ENCODE data around the gene ALOX12B.
"Not testable (repeated sequence)": the region's sequence is repeated elsewhere in the genome, so short reads cannot be mapped to it uniquely, and the experiment has no call there.

The ALOX12B gene

GRCh38 chr17:8106980-8107379, 19.5 kb upstream of the ALOX12B start:
- not testable (repeated sequence) for H3K23ac ChIP-seq (ENCODE audit: low read length); H3K79me2 ChIP-seq (ENCODE audit: control insufficient read depth, insufficient read depth, low read length, poor library complexity); H2AFZ ChIP-seq (ENCODE audit: insufficient read depth, low read length, poor library complexity); H3K27ac ChIP-seq (ENCODE audit: low read depth, low read length); H4K8ac ChIP-seq (ENCODE audit: low read depth, low read length); H2AK5ac ChIP-seq (ENCODE audit: low read length); H2BK120ac ChIP-seq (ENCODE audit: insufficient read depth, low read length, poor library complexity); H3K18ac ChIP-seq (ENCODE audit: low read length); H4K12ac ChIP-seq (ENCODE audit: low read depth, low read length); H3K4me2 ChIP-seq (ENCODE audit: low read length); H3K4ac ChIP-seq (ENCODE audit: low read depth, low read length); H3K4me1 ChIP-seq (ENCODE audit: control insufficient read depth in 1 of 2, insufficient read depth in 2 of 2, low read length in 2 of 2); H3K9ac ChIP-seq (ENCODE audit: low read length); H3K27me3 ChIP-seq (ENCODE audit: insufficient read depth, low read length); H3K9me3 ChIP-seq (ENCODE audit: insufficient read depth, low read depth, low read length); DNase-seq; H3K36me3 ChIP-seq (ENCODE audit: control insufficient read depth in 1 of 2, insufficient read depth in 2 of 2, low read length in 2 of 2); H3K4me3 ChIP-seq (ENCODE audit: low read depth, low read length); H2BK5ac ChIP-seq (ENCODE audit: low read depth, low read length, poor library complexity); H2BK12ac ChIP-seq (ENCODE audit: low read length); H4K91ac ChIP-seq (ENCODE audit: low read depth, low read length); H3K79me1 ChIP-seq (ENCODE audit: low read length); H3K14ac ChIP-seq (ENCODE audit: low read length)
- WGBS (ENCODE audit: extremely low coverage, insufficient coverage, insufficient read length): no CpG with 5 or more reads among the region's 4 CpGs

- Histone ChIP-seq H4K12ac (ENCODE audit: low read depth, low read length) (no peak overlapping the region), H4K8ac (ENCODE audit: low read depth, low read length) (no peak overlapping the region), H2BK120ac (ENCODE audit: insufficient read depth, low read length, poor library complexity) (no peak overlapping the region), H3K27me3 (ENCODE audit: insufficient read depth, low read length) (peaks cover 3% of the 10 kb centered on the region), H2BK5ac (ENCODE audit: low read depth, low read length, poor library complexity) (no peak overlapping the region), H3K9me3 (ENCODE audit: insufficient read depth, low read depth, low read length) (no peaks in the 10 kb centered on the region), H3K18ac (ENCODE audit: low read length) (no peak overlapping the region), H2AFZ (ENCODE audit: insufficient read depth, low read length, poor library complexity) (no peak overlapping the region), H2AK5ac (ENCODE audit: low read length) (no peak overlapping the region), H3K14ac (ENCODE audit: low read length) (no peak overlapping the region), H3K27ac (ENCODE audit: low read depth, low read length) (no peak overlapping the region), H3K4ac (ENCODE audit: low read depth, low read length) (no peak overlapping the region), H3K4me2 (ENCODE audit: low read length) (no peak overlapping the region), H3K79me1 (ENCODE audit: low read length) (no peaks in the 10 kb centered on the region), H3K79me2 (ENCODE audit: control insufficient read depth, insufficient read depth, low read length, poor library complexity) (no peaks in the 10 kb centered on the region), H4K91ac (ENCODE audit: low read depth, low read length) (no peak overlapping the region), H3K36me3 (ENCODE audit: control insufficient read depth in 1 of 2, insufficient read depth in 2 of 2, low read length in 2 of 2) (no peaks in the 10 kb centered on the region), H3K4me3 (ENCODE audit: low read depth, low read length) (no peak overlapping the region), H3K9ac (ENCODE audit: low read length) (no peak overlapping the region), H2BK12ac (ENCODE audit: low read length) (no peak overlapping the region), H3K23ac (ENCODE audit: low read length) (no peak overlapping the region), H3K4me1 (ENCODE audit: control insufficient read depth in 1 of 2, insufficient read depth in 2 of 2, low read length in 2 of 2) (peaks cover 0 to 4% of the 10 kb centered on the region in 2 experiments)
- no CpG with 5 or more reads among the region's 5 CpGs for WGBS (ENCODE audit: extremely low coverage, insufficient coverage, insufficient read length)
- DNase-seq: no peak
Observed at GRCh38 chr17:8105957-8106398, 18.5 kb upstream of the ALOX12B start.

- Histone ChIP-seq H3K79me1 (ENCODE audit: low read length) (no peaks in the 10 kb centered on the region), H4K91ac (ENCODE audit: low read depth, low read length) (no peak overlapping the region), H2AFZ (ENCODE audit: insufficient read depth, low read length, poor library complexity) (no peak overlapping the region), H3K4me1 (ENCODE audit: control insufficient read depth in 1 of 2, insufficient read depth in 2 of 2, low read length in 2 of 2) (peaks cover 0 to 2% of the 10 kb centered on the region in 2 experiments), H3K4me2 (ENCODE audit: low read length) (no peak overlapping the region), H3K36me3 (ENCODE audit: control insufficient read depth in 1 of 2, insufficient read depth in 2 of 2, low read length in 2 of 2) (no peaks in the 10 kb centered on the region), H3K14ac (ENCODE audit: low read length) (no peak overlapping the region), H3K18ac (ENCODE audit: low read length) (no peak overlapping the region), H3K4ac (ENCODE audit: low read depth, low read length) (no peak overlapping the region), H4K8ac (ENCODE audit: low read depth, low read length) (no peak overlapping the region), H2BK5ac (ENCODE audit: low read depth, low read length, poor library complexity) (no peak overlapping the region), H3K9ac (ENCODE audit: low read length) (no peak overlapping the region), H2BK12ac (ENCODE audit: low read length) (no peak overlapping the region), H4K12ac (ENCODE audit: low read depth, low read length) (no peak overlapping the region), H3K27me3 (ENCODE audit: insufficient read depth, low read length) (peaks cover under 1% of the 10 kb centered on the region), H3K27ac (ENCODE audit: low read depth, low read length) (no peak overlapping the region), H3K23ac (ENCODE audit: low read length) (no peak overlapping the region), H3K9me3 (ENCODE audit: insufficient read depth, low read depth, low read length) (no peaks in the 10 kb centered on the region), H2AK5ac (ENCODE audit: low read length) (no peak overlapping the region), H3K79me2 (ENCODE audit: control insufficient read depth, insufficient read depth, low read length, poor library complexity) (no peaks in the 10 kb centered on the region), H2BK120ac (ENCODE audit: insufficient read depth, low read length, poor library complexity) (no peak overlapping the region), H3K4me3 (ENCODE audit: low read depth, low read length) (no peak overlapping the region)
- no peak for DNase-seq
- WGBS (ENCODE audit: extremely low coverage, insufficient coverage, insufficient read length): no CpG with 5 or more reads among the region's 8 CpGs
Observed at GRCh38 chr17:8104911-8105310, 17.4 kb upstream of the ALOX12B start.

- H3K4me2 ChIP-seq (ENCODE audit: low read length): no peak overlapping the region
- H2AFZ ChIP-seq (ENCODE audit: insufficient read depth, low read length, poor library complexity): no peak overlapping the region
- no peaks in the 10 kb centered on the region for H3K9me3 ChIP-seq (ENCODE audit: insufficient read depth, low read depth, low read length)
- no peak overlapping the region for H3K23ac ChIP-seq (ENCODE audit: low read length)
- WGBS (ENCODE audit: extremely low coverage, insufficient coverage, insufficient read length): no CpG with 5 or more reads among the region's 4 CpGs
- no peaks in the 10 kb centered on the region for H3K4me1 ChIP-seq (ENCODE audit: control insufficient read depth in 1 of 2, insufficient read depth in 2 of 2, low read length in 2 of 2)
- no peak overlapping the region for H2AK5ac ChIP-seq (ENCODE audit: low read length)
- no peak overlapping the region for H3K9ac ChIP-seq (ENCODE audit: low read length)
- no peak overlapping the region for H3K18ac ChIP-seq (ENCODE audit: low read length)
- H3K27ac ChIP-seq (ENCODE audit: low read depth, low read length): no peak overlapping the region
- no peak overlapping the region for H2BK120ac ChIP-seq (ENCODE audit: insufficient read depth, low read length, poor library complexity)
- DNase-seq: no peak
- H2BK12ac ChIP-seq (ENCODE audit: low read length): no peak overlapping the region
- H3K14ac ChIP-seq (ENCODE audit: low read length): no peak overlapping the region
- no peaks in the 10 kb centered on the region for H3K79me1 ChIP-seq (ENCODE audit: low read length)
- no peak overlapping the region for H3K4ac ChIP-seq (ENCODE audit: low read depth, low read length)
- no peaks in the 10 kb centered on the region for H3K36me3 ChIP-seq (ENCODE audit: control insufficient read depth in 1 of 2, insufficient read depth in 2 of 2, low read length in 2 of 2)
- no peak overlapping the region for H4K8ac ChIP-seq (ENCODE audit: low read depth, low read length)
- H3K27me3 ChIP-seq (ENCODE audit: insufficient read depth, low read length): no peaks in the 10 kb centered on the region
- H4K91ac ChIP-seq (ENCODE audit: low read depth, low read length): no peak overlapping the region
- H3K4me3 ChIP-seq (ENCODE audit: low read depth, low read length): no peak overlapping the region
- no peaks in the 10 kb centered on the region for H3K79me2 ChIP-seq (ENCODE audit: control insufficient read depth, insufficient read depth, low read length, poor library complexity)
- no peak overlapping the region for H2BK5ac ChIP-seq (ENCODE audit: low read depth, low read length, poor library complexity)
- H4K12ac ChIP-seq (ENCODE audit: low read depth, low read length): no peak overlapping the region
Observed at GRCh38 chr17:8103549-8103948, 16.0 kb upstream of the ALOX12B start.
